Hematopoietic multipotent progenitor cell treated with erythropoietin and hydrocortisone succinate and interleukin-3 and kit ligand, for 17 days (in vitro differentiated cells): ENCODE results near the gene SLC45A1.

Experiments
- DNase-seq: peaks from one replicate; pipeline ENCODE4 v3.0.0-alpha.2; 2015; ENCODE audit warnings: low spot score

Gene SLC45A1

DNA sequence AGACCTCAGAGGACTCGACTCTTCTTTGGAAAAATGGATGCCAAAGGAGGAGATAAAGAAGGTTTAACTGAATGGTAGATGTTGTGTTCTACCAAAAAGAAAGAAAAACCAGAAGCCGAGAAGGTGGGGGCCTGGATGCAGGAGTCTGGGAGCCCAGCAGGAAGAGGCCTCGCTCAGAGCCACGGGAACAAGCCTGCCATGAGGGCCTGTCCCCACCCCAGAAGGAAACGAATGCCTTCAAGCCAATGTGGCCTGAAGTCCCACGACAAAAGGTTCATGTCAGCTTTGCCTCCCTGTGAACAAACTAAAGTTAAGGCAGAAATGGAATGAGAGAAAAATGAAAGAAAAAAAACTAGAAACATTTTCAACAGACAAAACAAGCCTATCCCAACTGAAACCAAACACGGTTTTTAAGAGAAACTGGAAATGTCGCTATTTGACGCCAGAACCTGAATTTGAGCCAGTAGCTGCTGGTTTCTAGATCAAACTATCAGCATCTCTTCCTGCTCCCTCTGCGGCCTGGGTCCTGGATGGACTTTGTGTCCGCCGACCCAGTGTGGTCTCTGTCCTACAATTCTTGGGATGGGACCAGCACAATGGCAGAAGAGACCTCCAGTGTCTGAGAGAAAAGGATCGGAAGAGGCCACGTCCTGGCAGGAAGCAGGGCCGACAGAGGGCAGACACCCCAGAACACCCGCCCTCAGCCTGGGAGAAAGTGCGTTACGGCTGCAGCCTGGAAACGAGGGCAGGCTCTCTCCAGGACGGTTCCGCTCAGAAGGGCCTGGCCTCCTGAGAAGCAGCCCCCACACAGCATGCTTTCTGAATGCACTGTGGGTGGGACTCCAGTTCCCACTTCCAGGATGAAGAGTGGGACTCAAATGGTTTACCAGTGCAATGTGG lies 35.2 kb downstream of the SLC45A1 start:
- DNase-seq: no peak

DNA sequence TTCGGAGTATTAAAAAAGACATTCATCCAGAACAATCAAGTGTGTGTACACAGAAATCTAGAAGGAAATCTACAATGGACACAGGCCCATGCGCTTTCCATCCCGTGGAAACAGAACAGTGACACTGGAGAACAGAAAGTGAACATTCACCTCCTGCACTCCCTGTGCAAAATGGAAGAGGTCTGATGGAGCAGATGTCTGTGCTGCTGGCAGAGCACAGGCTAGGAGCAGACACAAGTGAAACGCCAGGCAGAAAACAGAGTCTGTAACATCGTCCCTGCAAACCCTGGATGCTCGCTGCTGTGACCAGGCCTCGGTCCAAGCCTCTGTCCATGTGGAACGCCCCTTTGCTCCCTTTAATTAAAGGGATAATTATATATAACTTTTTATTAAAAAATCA lies 36.1 kb downstream of the SLC45A1 start:
- no peak for DNase-seq

DNA sequence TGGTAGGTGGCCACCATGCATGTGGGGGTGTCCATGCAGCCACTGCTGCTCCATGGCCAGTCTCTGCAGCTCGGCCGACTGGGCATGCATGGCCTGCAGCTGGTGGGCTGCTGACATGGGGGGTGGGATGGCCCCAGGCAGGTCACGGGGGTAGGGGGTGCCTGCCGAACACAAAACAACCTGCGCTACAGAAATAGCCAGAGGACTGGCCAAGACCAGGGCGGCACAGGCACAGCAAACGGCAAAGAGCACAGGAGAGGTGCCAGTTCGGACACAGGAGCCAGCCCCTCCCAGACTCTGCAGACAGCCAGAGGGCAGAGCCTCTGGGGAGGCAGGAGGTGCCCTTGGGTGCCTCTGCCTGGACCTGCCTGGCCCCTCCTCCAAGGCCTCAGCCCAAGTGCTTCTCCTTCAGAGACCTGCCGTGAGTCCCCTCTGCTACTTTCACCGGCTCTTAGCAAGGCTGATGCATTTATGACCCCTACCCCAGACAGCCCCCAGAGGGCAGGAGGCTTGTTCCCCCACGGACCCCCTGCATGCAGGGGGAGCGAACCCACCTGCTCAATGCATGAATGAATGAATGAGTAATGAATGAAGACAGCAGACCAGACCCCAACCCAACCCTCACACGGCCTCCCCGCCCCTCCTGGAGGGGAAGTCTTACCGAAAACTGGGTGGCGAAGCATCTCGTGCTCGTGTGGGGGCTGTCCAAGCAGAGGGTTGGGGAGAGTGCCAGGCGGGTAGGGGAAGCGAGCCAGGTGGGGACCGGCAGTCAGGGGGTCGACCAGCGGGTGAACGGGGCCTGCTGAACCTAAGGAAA lies 37.7 kb downstream of the SLC45A1 start:
- DNase-seq: no peak

DNA sequence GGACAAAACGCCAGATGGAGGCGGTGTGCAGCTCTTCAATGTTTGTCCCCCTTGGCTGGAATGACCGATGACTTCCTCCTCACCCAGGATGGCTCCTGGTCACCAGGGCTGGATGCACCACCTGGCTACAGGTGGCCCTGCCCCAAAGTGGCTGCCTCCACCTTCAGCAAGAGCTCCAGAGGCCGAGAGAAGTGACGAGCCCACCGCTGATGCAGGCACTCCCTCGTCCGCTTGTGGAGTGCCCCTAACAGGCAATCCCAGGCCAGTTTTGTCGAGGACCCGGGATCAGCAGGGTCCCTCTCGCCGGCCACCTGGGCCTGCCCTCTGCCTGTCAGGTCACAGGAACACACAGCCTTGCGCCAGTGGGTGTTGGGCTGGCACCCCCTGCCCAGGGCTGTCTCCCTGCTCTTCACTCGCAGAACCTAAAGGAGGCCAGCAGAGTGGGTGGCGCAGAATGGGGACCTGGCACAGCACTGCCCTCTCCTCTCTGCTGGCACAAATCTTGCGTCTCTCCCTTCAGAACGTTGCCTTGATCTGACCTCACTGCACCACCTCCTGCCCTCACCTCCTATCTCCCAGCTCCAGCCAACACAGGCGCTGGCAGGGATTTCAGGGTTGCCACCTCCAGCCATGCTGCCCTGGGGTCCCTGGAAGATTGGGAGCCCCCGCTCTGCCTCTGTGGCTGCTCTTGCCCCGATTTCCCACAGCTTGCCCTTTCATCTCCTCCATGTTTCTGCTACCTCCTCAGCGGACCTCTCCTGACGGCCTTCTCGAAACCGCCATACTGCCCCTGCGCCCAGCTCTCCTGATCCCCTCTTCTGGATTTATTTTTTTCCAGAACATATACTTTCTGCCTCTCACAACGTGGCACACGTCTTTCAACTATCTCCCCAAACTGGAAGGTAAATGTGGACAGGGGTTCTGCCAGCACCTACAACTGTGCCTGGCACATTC lies 38.6 kb downstream of the SLC45A1 start:
- no peak for DNase-seq

DNA sequence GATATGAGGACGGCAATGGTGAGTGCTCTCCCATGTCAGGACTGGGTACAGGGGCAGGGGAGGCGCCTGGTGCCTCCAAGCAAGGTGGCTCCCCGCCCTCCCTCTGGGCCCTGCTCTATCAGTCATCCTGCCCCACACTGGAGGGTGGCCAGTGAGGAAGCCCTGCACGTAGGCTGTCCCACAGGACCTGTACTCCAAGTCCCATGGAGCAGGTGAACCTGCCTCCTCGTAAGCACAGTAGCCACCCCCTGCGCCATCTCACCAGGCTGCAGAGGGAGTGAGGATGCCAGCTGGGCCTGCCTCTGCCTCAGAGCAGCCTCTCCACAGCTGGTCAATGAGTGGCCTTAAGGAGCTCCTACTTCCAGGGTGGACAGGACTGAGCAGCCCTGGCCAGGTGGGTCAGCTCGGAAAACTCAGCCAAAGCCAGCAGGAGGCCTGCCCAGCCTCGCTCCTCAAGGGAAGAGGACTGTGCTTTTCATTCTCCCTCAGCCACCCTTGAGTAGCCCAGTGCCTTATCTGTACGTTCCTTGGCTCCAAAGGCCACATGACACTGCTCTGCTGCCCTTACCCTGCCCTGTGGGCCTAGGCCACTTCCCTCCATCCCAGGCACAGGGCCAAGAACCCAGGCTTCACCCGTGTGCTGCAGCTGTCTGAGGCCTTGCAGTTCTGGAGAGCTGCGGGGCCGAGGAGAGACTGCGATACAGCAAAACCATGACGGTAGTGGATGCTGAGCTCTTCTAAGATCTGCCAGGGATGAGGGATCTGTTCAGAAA lies 39.6 kb downstream of the SLC45A1 start:
- no peak for DNase-seq

DNA sequence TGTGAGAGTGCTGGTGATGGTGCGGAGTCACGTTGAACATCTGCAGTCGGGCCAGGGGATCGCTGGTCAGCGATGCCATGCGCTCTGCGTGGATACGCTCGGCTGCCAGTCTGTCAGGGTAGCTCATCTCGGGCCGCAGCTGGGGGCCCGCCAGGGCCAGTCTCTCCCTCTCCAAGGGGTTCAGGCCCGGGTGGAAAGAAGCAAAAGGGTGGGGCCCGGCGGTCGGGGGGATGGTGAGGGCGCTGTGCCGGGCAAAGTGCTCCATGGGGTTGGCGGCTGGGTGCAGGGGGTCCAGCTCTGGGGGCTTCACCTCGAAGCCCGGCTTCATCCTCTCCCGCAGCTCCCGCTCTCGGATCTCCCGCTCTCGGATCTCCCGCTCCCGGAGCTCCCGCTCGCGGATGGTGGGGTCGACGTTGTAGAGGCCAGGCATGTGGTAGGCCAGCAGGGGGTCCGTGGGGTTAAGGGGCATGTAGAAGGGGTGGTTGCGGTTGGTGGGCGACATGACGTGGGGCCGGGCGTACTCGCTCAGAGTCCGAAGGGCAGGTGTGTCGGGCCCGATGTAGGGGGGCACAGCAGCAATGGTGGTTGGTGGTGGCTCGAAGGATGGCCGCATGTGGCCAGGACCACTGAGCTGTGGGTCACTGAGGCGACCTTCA lies 40.5 kb downstream of the SLC45A1 start:
- no peak for DNase-seq

DNA sequence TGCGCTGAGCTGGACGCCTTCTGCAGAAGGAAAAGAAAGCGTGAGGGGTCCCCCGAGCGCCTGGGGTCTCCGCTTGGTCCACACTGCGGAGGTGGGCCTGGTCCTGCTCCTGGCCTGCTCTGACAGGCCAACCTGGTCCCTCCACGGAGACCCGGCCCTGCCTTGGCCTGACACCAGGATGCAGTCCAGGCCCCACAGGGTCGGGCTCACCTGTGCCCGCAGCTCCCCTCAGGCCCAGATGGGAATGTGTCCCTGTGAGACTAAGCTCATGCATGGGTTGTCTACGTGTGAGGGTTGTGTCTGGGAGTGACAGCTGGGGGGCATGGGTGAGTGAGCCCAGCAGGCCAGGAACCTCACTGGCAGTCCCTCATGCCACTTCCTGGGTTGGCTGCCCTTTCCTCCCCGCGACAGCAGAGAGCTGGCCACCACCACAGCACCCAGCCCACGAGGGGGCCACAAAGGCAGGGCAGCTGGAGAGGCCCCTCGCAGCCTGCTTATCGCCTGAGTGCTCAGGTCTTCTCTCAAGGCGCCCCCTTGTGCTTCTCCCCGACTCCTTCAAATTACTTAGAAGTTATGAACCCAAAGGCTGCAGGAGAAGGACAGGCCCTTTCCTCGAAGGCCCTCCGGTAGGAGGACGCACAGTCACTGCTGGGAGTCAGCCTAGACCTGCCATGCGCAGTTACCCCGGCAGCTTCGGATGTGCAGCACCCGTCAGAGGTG lies 41.1 kb downstream of the SLC45A1 start:
- no peak for DNase-seq

DNA sequence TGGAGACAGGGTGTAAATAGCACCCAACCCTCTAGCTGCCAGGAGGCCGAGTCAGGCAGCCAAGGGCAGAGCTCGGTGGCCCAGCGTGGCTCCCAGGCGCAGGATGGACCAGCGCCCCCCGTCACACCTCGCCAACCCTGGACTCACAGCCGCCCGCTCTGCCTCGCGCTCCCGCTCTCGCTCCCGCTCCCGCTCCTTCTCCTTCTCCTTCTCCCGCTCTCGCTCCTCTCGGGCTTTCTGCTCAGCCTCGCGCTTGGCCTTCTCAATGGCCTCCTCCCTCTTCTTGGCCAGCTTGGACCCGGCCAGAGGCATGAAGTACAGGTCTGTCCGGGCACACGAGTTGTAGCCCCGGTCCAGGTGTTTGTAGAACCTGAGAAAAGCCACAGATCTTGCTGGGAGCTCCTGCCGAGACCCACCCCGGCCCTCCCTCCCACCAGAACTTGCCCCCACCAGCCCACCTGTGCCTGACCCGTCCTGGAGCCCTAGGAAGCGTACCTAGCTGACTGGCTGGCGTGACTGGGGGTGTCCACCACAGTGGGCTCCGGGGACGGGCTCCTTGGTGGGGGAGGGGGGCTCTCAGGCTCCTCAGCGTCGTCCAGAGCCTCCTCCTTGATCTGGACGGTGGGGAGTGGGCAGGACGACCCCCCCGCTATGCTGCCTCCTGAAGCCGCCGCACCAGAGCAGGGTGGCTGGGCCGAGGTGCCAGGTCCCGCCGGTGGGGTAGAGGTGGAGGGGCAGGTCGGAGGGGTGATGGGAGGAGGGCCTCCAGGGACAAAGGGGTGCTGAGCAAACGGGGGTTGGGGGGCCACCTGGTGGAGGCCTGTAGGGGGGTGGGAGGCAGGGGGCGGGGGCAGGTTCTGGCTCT lies 41.9 kb downstream of the SLC45A1 start:
- no peak for DNase-seq

DNA sequence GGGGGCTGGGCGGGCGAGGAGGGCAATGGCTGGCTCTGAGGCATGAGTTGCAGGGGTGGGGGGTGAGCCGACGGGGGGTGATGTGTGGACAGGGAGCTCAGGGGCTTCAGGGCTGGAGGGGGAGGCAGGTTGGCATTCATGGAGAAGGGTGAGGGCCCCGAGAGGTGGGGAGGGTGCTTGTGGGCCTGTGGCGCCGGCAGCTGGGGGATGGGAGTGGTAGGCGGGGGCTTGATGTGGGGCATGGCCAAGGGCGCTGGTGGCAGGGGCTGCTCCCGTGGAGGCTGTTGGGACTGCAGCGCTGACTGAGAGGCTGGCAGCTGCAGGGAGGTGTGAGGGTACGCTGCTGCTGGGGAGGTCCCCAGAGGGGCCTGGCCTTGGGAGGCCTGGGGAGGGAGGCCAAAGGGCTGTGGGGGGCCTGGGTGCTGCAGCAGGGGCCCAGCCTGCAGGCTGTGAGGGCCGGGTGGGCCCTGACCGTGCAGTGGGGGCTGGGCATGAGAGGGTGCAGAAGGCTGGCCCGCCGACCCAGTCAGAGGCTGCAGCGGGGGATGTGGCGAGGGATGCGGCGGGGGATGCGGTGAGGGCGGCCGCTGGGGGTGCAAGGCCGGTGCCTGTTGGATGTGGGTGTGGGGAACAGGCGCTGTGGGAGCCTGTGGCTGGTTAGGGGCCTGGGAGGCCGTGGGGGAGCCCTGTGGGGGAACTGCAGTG lies 42.7 kb downstream of the SLC45A1 start:
- no peak for DNase-seq

DNA sequence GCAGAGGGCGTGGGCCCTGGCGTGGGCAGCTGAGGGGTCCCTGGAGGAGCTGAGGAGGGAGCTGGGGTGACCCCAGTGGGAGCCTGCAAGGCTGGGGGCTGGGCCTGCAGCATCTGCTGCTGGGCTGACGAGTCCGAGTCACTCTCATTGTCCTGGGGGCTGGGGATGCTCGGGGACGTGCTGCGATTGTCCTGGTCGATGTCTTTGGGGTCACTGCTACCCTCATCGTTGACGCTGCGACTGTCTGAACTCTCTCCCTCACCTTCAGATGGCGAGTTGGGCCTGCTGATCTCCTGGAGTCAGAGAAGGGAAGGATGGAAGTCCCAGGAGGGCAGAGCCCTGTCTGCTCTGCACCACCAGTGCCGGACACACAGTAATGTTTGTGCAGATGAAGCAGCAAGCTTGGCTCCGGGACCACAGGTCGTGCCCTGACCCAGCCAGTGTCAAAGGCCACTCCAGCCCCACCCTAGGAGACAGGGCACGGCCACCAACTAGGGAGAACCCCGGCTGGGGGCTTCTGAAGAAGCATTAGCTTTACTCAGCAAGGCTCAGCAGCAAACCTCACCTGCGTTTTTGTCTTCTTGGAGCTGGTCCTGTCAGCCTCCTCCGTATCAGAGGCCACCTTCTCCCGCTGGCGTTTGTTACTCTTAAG lies 43.4 kb downstream of the SLC45A1 start:
- no peak for DNase-seq

DNA sequence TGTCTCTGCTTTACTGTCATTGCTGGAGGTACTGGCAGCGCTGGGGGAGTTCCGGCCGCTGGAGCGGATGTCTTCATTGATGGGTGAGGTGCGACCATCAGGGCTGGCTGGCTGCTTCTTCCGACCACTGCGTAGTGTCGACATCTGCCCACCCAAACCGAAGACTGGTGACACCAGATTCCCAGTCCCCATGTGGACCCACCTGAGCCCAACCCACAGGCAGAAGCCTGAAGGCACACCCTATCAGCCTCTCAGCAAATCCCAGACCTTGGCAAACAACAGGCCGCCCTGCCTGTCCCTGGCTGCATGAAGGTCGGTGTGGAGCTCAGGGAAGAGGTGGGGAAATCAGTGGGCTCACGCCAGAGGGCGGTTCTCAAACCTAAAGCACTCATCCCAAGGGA lies 44.8 kb downstream of the SLC45A1 start:
- no peak for DNase-seq

DNA sequence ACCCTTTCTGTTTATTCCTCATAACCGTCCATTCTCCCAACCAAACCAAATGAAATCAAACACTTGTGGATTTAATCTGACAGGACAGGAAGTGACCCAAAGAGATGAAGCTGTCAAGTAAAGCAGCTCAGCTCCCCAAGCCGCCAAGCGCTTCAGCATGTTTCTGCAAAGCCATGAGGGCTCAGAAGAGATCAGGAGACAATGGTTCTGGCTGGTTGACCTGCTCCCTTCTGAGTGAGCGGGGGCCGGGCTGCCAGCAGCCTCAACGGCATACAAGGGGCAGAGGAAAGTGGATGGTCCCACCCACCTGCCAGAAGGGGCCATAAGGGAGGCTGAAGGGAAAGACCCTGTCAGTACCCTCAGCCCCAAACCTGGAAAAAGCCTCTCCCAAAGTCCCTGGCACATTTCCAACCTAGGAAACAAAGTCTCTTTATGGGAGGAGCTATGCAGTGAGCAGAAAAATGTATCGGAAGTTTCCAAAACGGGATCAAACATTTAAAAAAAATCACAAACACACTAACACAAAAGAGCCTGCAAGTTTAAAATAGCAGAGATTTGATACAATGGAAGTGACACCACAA lies 45.4 kb downstream of the SLC45A1 start:
- DNase-seq: no peak

DNA sequence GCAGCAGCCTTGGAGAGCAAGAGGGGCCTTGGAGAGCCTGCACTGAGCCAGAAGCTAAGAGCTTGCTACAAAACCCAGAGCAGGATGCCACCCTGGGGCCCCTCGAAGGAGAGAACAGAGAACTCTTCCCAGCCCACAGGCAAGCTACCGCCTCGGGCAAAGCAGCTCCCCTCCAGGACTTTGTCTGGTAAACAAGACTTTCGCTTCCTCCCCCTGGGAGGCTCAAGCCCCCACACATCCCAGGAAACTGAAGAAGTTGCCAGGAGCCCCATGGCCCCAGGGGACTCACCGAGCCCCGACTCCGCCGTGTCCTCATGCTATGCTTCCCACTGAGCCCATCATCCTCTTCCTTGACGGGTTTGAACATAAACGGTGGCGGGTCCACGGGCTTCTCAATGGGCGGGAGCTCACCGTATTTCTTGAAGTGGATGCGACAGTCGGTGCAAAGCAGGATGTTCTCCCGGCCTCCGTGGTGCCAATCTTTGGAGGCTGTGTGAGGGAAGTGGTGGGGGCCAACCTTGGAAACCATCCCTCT lies 45.9 kb downstream of the SLC45A1 start:
- no peak for DNase-seq

DNA sequence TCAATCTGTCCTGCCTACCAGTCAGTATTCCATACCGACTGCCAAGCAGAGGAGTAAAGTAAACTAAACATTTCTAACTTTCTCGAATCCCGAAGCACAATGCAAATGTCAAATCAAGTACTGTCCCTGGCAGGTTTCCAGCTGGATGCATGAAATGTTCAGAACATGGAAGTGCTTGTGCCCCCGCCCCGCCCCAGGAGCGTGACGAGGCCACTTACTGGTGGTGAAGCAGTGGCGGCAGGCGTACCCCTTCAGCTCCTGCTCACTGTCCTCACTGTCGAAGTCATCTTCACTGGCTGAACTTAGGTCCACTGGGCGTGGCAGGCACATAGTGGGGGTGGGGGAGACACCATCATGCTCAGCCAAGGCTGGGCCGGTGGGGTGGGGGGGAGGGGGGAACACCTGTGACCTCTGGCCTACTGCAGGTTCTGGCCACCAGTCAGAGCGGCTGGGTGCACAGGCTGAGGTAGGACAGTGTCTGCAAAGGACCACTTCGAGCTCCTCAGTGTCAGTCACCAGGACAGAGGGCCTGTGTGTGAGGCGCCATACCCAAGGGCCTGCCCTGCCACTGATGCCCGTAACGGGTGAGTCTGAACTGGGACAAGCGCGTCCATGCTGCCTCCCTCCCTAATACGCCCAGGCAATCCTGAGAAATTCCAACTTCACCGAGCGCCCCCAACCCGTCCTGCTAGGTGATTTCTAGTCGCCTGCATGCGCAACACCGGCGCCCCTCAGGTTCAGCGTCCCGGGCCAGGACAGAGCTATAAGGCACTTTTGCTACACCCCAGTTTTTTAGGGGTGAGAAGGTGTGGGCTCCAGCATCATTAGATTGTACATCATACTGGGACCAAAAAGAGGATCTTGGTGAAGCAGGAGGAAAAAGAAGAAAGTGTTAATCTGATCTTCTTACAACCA lies 46.9 kb downstream of the SLC45A1 start:
- DNase-seq: no peak

DNA sequence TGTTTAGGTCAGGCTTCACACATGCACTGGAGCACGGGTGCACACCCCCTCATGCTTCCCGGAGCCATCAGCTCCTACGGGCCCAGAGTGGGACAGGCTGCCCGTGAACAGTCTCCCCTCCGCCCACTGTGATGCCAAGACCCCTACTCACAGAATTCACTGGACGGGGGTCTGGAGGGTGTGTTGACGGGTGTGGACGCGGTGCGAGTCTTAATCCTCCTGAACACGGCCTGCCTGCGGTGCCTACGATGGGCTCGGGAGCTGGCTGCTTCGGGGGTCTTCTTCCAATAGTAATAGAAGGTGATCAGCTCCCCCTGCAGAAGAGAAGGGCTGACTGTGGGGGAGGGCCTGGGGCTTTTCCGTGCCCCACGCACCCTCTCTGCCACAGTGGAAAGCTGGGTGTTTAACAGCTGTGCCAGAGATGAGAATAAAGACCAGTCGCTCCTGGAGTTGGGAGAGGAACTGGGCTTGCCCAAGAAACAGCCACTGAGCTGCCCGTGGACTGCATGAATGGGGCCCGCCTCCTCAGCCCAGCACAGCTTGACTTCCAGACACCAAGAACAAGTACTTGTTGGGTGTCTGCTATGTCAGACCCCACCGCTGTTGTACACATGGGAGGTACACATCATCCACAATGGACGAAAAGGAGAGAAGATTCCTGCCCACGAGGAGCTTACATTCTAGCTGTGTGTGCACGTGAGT lies 47.9 kb downstream of the SLC45A1 start:
- no peak for DNase-seq
